Skeletal muscle tissue (tissue), 4 donors: Measurements from ENCODE around the gene TRPM3. TPM values are rescaled to one million over a fixed set of nuclear protein-coding genes. Genes with fewer than 3 reads are reported as not detected.

ENCODE experiments used
- H3K27ac ChIP-seq: one replicate; pipeline ENCODE4 v1.7.0; 2013; ENCODE audit warnings: mild to moderate bottlenecking, low read depth, low read length, inconsistent platforms
- H3K27me3 ChIP-seq, 3 donors: one replicate each; pipeline ENCODE4 v1.7.0; 2013; ENCODE audit warnings: low read length in 3 of 3; ENCODE audit not compliant: control insufficient read depth in 3 of 3, insufficient read depth in 3 of 3
- H3K36me3 ChIP-seq, 3 donors: one replicate each; pipeline ENCODE4 v1.7.0; 2013; ENCODE audit warnings: low read length in 3 of 3; ENCODE audit not compliant: control insufficient read depth in 3 of 3, insufficient read depth in 3 of 3
- H3K4me1 ChIP-seq, 3 donors: one replicate each; pipeline ENCODE4 v1.7.0; 2013; ENCODE audit warnings: low read length in 3 of 3, mild to moderate bottlenecking in 3 of 3; ENCODE audit not compliant: control insufficient read depth in 3 of 3, insufficient read depth in 3 of 3
- H3K4me3 ChIP-seq, 3 donors: one replicate each; pipeline ENCODE4 v1.7.0; 2013; ENCODE audit warnings: low read length in 3 of 3
- H3K9ac ChIP-seq, 3 donors: one replicate each; pipeline ENCODE4 v1.7.0; 2013; ENCODE audit warnings: low read length in 3 of 3, mild to moderate bottlenecking in 3 of 3, moderate library complexity in 2 of 3, low read depth in 1 of 3
- H3K9me3 ChIP-seq, 3 donors: one replicate each; pipeline ENCODE4 v1.7.0; 2013; ENCODE audit warnings: low read length in 3 of 3; ENCODE audit not compliant: control insufficient read depth in 3 of 3
- total RNA-seq: library from RNA; depleted of rRNA; stranded (reverse); fragments of >200 nt; gene quantifications from one replicate; pipeline ENCODE4 v1.2.3, GENCODE V29; 2014
- donor health status: Osteomylitis.

The TRPM3 gene
- total RNA-seq, 1 donor from 2014 or later = 1.6 TPM

DNA sequence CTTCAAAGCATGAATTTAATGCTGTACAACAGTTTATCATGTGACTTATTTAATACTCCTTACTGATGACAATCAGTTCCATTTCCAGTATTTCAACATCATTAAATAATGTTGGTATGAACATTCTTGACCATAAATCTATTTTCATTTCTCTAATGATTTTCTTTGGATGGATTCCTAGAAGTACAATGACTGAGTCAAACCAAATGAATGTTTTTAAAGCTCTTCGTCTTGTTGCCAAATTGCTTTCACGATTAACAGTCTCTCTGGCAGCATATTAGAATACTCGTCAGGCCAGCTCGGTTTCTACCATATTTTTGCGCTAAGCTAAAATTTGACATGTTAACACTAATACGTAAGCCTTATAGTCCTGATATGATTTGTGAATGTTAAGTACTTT, 197.0 kb downstream of the TRPM3 start:
- Histone ChIP-seq H3K27me3 (no peaks in the 10 kb centered on the region), H3K9ac (no peak overlapping the region), H3K4me1 (peaks cover 0 to 2% (median 0%) of the 10 kb centered on the region in 3 donors), H3K36me3 (no peaks in the 10 kb centered on the region), H3K9me3 (no peaks in the 10 kb centered on the region), H3K4me3 (no peak overlapping the region), H3K27ac (no peak overlapping the region)

DNA sequence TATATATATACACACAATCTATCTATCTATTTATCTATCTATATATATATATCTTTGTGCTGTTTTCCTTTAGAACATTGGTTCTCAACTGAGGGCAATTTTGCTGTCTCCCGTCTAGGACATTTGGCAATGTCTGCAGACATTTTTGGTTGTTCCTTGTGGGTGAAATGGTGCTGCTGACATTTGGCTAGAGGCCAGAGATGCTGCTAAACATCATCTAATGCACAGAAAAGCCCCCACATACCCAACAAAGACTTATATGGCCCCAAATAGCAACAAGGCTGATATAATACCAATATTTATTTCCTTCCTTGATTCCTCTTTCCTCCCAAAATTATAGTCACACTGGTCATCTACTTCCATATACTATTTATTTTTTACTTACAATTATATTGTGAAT, 197.5 kb downstream of the TRPM3 start:
- no peaks in the 10 kb centered on the region for H3K9me3 ChIP-seq
- peaks cover 0 to 2% (median 0%) of the 10 kb centered on the region in 3 donors for H3K4me1 ChIP-seq
- H3K4me3 ChIP-seq = no peak overlapping the region
- H3K9ac ChIP-seq = no peak overlapping the region
- H3K27ac ChIP-seq = no peak overlapping the region
- H3K27me3 ChIP-seq = no peaks in the 10 kb centered on the region
- H3K36me3 ChIP-seq = no peaks in the 10 kb centered on the region

DNA sequence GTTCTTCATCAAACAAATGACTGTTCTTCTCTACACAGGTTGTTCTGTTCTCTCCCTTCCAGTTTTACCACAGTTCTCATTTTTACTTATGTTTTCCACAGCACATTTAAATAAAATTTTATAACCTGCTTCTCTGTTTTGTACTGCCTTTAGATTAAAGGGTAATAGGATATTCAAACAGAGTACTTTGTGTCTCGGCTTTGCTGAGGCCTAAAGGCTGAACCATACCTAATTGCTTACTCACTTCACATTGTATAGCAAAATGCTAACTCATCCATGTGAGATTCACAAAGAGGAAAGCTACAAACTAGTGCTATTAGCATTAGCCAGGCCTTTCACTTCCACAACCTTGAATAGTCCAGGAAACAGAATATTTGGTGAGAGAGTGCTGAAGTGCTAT, 200.3 kb downstream of the TRPM3 start:
- Histone ChIP-seq H3K9ac (no peak overlapping the region), H3K36me3 (no peaks in the 10 kb centered on the region), H3K27me3 (no peaks in the 10 kb centered on the region), H3K4me1 (peaks cover 0 to 2% (median 0%) of the 10 kb centered on the region in 3 donors), H3K9me3 (no peaks in the 10 kb centered on the region), H3K4me3 (no peak overlapping the region), H3K27ac (no peak overlapping the region)

DNA sequence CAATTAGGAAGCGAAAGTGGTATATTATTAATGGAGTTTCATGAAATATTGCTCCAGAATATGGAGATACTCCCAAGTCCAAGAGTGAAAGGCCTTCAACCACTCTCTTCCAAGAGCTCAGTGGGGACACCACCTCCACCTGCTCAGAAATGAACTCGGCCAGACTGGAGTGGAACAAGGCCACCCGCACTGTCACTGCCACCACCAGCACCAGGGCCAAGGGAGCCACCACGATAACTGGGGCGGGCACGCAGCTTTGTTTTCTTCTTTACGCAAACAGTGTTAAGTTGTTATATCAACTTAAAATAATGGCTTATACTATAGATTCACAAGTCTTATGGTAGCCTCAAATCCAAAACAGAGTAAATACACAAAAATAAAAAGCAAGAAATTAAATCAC, 204.1 kb downstream of the TRPM3 start:
- Histone ChIP-seq H3K9ac (no peak overlapping the region), H3K36me3 (no peaks in the 10 kb centered on the region), H3K27ac (no peak overlapping the region), H3K9me3 (no peaks in the 10 kb centered on the region), H3K4me3 (no peak overlapping the region), H3K27me3 (no peaks in the 10 kb centered on the region), H3K4me1 (no peaks in the 10 kb centered on the region)

DNA sequence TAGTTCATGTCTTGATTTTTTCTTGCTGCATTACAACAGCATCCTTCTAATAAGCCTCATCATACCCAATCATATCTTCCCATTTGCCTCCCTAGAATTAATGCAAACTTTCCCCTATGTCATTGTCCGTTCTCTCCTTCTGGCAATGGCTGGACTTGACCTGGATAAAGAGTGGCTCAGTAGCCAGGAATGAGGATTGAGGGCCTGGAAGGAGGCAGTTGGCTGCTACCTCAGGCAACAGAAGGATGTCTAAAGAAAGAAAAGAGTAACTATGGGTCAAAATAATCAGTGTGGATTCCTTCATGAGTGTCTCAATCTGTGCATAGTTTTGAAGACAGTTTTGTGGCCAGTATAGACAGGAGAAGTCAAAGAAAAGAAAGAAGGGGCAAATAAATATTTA, 209.6 kb downstream of the TRPM3 start:
- Histone ChIP-seq H3K27ac (no peak overlapping the region), H3K9me3 (no peaks in the 10 kb centered on the region), H3K9ac (no peak overlapping the region), H3K4me1 (no peaks in the 10 kb centered on the region), H3K27me3 (no peaks in the 10 kb centered on the region), H3K4me3 (no peak overlapping the region), H3K36me3 (no peaks in the 10 kb centered on the region)

DNA sequence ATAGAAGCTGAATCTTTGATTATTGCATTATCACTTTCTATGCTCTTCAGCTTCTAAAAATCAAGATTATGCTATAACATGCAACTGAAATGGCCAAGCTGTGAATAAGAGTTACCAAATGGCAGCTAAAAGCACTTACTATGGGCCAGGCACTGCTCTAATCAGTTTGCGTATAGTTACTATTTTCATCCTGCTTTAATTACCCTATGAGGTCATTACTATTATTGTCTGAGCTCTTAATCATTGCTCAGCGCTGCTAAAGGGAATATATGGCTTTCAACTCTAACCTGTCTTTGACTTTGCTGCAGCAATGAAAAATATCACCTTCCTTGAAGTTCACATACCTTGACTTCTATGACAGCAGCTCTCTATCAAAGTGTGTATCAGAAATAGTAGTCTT, 210.8 kb downstream of the TRPM3 start:
- Histone ChIP-seq H3K27me3 (no peaks in the 10 kb centered on the region), H3K4me3 (no peak overlapping the region), H3K9ac (no peak overlapping the region), H3K9me3 (no peaks in the 10 kb centered on the region), H3K27ac (no peak overlapping the region), H3K4me1 (no peaks in the 10 kb centered on the region), H3K36me3 (no peaks in the 10 kb centered on the region)

DNA sequence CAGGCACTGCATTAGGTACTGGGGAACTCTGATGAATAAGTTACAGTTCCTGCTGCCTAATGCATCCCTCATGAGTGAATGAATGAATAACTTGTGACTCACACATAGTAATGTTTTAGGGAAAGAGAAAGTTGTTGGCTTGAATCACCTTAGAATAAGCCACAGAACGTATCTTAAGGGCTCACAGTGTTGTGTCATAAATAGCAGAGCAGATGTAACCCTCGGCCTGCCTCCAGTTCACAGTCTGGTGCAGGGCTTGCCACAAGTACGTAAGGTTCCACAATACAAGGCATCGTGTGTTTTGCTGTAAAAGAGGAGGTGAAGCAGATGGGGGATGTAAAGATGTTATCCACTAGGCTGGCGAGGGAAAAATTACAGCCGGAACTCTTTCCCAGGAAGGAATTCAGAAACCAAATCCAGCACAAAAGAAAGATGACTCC, 218.7 kb downstream of the TRPM3 start:
- Histone ChIP-seq H3K4me3 (no peak overlapping the region), H3K9me3 (no peaks in the 10 kb centered on the region), H3K27me3 (no peaks in the 10 kb centered on the region), H3K9ac (no peak overlapping the region), H3K27ac (no peak overlapping the region), H3K4me1 (no peaks in the 10 kb centered on the region), H3K36me3 (no peaks in the 10 kb centered on the region)

DNA sequence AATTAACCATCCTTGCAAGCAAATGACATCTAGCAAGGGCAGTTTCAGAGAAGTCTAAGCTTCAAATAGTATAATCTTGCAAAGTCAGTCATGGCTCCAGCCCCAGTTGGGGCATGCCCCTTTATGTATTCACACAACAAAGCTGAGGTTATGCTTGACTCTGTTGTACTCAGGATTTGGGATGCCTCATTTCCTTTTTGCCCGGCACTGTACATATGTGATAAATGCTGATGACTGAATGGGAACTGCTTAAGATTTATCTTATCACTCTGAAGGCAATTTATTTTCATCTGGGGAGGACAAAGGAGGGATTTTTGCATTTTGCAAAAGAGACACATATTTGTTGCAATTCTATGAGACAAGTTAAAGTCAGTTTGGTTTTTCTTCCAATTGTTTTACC, 219.2 kb downstream of the TRPM3 start:
- no peaks in the 10 kb centered on the region for H3K27me3 ChIP-seq
- no peaks in the 10 kb centered on the region for H3K4me1 ChIP-seq
- no peak overlapping the region for H3K27ac ChIP-seq
- no peaks in the 10 kb centered on the region for H3K36me3 ChIP-seq
- no peak overlapping the region for H3K4me3 ChIP-seq
- H3K9ac ChIP-seq = no peak overlapping the region
- H3K9me3 ChIP-seq = no peaks in the 10 kb centered on the region

DNA sequence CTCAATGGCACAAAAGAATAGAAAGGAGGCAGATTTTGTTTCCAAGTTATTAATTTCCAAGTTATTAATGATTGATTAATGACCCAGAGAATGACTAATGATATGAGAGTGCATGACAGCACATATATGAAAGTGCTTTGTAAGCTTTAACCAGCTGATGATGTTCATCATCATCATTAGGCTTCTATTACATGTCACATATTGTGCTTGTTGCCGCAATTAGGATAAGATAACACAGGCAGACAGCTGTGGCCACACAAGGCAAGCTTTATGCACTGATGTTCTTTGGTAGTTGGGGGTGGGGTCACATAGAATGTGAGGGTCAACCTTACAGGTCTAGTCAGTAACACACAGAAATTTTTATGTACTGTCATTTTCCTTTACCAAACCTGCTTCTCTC, 219.7 kb downstream of the TRPM3 start:
- no peak overlapping the region for H3K9ac ChIP-seq
- no peaks in the 10 kb centered on the region for H3K9me3 ChIP-seq
- no peaks in the 10 kb centered on the region for H3K27me3 ChIP-seq
- no peak overlapping the region for H3K27ac ChIP-seq
- H3K4me3 ChIP-seq = no peak overlapping the region
- H3K36me3 ChIP-seq = no peaks in the 10 kb centered on the region
- no peaks in the 10 kb centered on the region for H3K4me1 ChIP-seq

DNA sequence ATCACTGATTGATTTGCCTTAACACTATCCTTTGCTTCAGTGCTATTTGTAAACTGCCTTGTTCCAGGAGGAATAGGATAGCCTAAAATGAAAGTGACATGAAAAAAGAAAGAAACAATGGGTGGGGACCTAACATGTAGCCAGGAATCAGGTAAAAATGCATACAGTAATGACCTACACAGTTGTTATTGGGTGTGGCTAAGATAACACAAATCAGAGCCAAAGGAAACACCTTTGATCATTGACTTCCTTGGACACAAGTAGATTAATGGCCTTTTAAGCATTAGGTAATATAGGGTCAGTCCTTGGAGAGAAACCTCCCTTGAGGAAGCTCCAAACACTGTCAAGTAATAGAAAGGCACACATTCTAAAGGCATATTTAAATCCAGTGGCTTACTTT, 220.4 kb downstream of the TRPM3 start:
- no peak overlapping the region for H3K9ac ChIP-seq
- H3K4me1 ChIP-seq = no peaks in the 10 kb centered on the region
- H3K27ac ChIP-seq = no peak overlapping the region
- H3K9me3 ChIP-seq = no peaks in the 10 kb centered on the region
- H3K27me3 ChIP-seq = no peaks in the 10 kb centered on the region
- H3K36me3 ChIP-seq = no peaks in the 10 kb centered on the region
- no peak overlapping the region for H3K4me3 ChIP-seq

DNA sequence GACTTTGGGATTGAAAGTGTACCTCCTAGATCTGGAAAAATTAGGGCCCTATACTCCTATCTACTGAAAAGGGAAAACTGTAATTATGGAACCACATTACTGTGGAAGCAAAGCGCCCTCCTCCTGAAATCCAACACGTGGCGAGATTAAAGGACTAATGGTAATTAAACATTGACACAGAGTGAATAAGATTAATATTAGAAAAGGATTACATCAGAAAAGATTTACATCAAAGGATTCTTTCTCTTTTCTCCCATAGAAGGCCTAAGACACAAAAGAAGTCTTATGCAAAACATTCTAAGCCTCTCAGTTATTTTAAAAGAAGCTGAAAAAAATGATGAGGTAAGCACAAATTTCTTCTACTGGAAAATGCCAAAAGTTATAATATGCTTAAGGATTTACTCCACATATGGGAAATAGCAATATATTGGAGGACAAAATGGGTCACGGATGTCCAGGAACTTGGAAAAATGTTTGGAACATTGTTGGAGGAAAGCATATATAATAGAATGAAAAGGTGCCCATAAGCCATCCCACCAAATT, 227.8 kb downstream of the TRPM3 start:
- H3K9ac ChIP-seq = no peak overlapping the region

More for the DNA sequence above, 227.8 kb downstream of the TRPM3 start:
- H3K36me3 ChIP-seq = no peaks in the 10 kb centered on the region
- no peaks in the 10 kb centered on the region for H3K4me1 ChIP-seq
- no peak overlapping the region for H3K4me3 ChIP-seq
- no peaks in the 10 kb centered on the region for H3K27me3 ChIP-seq
- H3K9me3 ChIP-seq = no peaks in the 10 kb centered on the region
- no peak overlapping the region for H3K27ac ChIP-seq
